ENCODE results near the gene COMMD1.
"Not testable (repeated sequence)": the region's sequence is repeated elsewhere in the genome, so short reads cannot be mapped to it uniquely, and the experiment has no call there.

Gene COMMD1

GRCh38 chr2:61995515-61995914, 90.0 kb downstream of the COMMD1 start:
- no peaks in the 10 kb centered on the region for H3K4me1 ChIP-seq (ENCODE audit: control insufficient read depth, insufficient read depth, low read length)
- DNase-seq (ENCODE audit: low read depth, low spot score): no peak
- no peaks in the 10 kb centered on the region for H3K36me3 ChIP-seq (ENCODE audit: control insufficient read depth, insufficient read depth, low read length)
- no CpG with 5 or more reads among the region's 2 CpGs for WGBS (ENCODE audit: insufficient coverage, insufficient read length)
- no peak overlapping the region for H3K27ac ChIP-seq (ENCODE audit: low read length)
- no peaks in the 10 kb centered on the region for H3K9me3 ChIP-seq (ENCODE audit: control insufficient read depth, insufficient read depth, low read length)
- no peak overlapping the region for H3K4me3 ChIP-seq (ENCODE audit: low read length)
- H3K27me3 ChIP-seq (ENCODE audit: control insufficient read depth, insufficient read depth, low read length): no peaks in the 10 kb centered on the region

DNA sequence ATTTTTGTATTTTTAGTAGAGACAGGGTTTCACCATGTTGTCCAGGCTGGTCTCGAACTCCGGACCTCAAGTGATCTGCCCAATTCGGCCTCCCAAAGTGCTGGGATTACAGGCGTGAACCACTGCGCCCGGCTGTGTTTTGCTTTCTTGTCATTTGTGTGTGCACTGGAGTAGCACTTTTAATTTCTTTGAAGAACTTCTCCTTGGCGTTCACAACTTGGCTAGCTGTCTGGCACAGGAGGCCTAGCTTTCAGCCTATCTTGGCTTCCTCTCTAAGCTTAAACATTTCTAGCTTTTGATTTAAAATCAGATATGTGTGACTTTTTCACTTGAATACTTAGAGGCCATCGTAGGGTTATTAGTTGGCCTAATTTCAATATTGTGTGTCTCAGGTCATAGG, 93.0 kb downstream of the COMMD1 start:
- H3K36me3 ChIP-seq (ENCODE audit: control insufficient read depth, insufficient read depth, low read length): no peaks in the 10 kb centered on the region
- no CpG with 5 or more reads among the region's 8 CpGs for WGBS (ENCODE audit: insufficient coverage, insufficient read length)
- H3K27me3 ChIP-seq (ENCODE audit: control insufficient read depth, insufficient read depth, low read length): no peaks in the 10 kb centered on the region
- no peak overlapping the region for H3K4me3 ChIP-seq (ENCODE audit: low read length)
- H3K9me3 ChIP-seq (ENCODE audit: control insufficient read depth, insufficient read depth, low read length): no peaks in the 10 kb centered on the region
- no peak for DNase-seq (ENCODE audit: low read depth, low spot score)
- no peak overlapping the region for H3K27ac ChIP-seq (ENCODE audit: low read length)
- H3K4me1 ChIP-seq (ENCODE audit: control insufficient read depth, insufficient read depth, low read length): no peaks in the 10 kb centered on the region

GRCh38 chr2:62000538-62000937, 95.1 kb downstream of the COMMD1 start:
- H3K36me3 ChIP-seq (ENCODE audit: control insufficient read depth, insufficient read depth, low read length): no peaks in the 10 kb centered on the region
- H3K4me1 ChIP-seq (ENCODE audit: control insufficient read depth, insufficient read depth, low read length): no peaks in the 10 kb centered on the region
- no peak overlapping the region for H3K4me3 ChIP-seq (ENCODE audit: low read length)
- WGBS (ENCODE audit: insufficient coverage, insufficient read length): no CpG with 5 or more reads among the region's 5 CpGs
- H3K27me3 ChIP-seq (ENCODE audit: control insufficient read depth, insufficient read depth, low read length): no peaks in the 10 kb centered on the region
- no peak overlapping the region for H3K27ac ChIP-seq (ENCODE audit: low read length)
- no peak for DNase-seq (ENCODE audit: low read depth, low spot score)
- H3K9me3 ChIP-seq (ENCODE audit: control insufficient read depth, insufficient read depth, low read length): no peaks in the 10 kb centered on the region

GRCh38 chr2:62001431-62001830, 96.0 kb downstream of the COMMD1 start:
- H3K27ac ChIP-seq (ENCODE audit: low read length): no peak overlapping the region
- H3K27me3 ChIP-seq (ENCODE audit: control insufficient read depth, insufficient read depth, low read length): no peaks in the 10 kb centered on the region
- no peaks in the 10 kb centered on the region for H3K4me1 ChIP-seq (ENCODE audit: control insufficient read depth, insufficient read depth, low read length)
- H3K4me3 ChIP-seq (ENCODE audit: low read length): no peak overlapping the region
- H3K9me3 ChIP-seq (ENCODE audit: control insufficient read depth, insufficient read depth, low read length): no peaks in the 10 kb centered on the region
- no peak for DNase-seq (ENCODE audit: low read depth, low spot score)
- H3K36me3 ChIP-seq (ENCODE audit: control insufficient read depth, insufficient read depth, low read length): no peaks in the 10 kb centered on the region

DNA sequence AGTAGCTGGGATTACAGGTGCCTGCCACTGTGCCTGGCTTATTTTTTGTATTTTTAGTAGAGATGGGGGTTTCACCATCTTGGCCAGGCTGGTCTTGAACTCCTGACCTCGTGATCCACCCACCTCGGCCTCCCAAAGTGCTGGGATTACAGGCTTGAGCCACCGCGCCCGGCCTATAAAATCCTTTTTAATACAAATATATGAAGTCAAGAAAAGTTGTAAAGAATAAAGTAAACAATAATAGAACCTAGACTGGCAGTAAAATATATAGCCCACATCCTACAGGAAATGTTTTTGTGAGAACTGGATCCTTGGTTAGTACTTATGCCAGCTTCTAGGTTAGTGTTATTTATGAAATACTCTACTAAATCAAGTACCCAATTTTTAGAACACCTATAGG, 99.0 kb downstream of the COMMD1 start:
- not testable (repeated sequence) for H3K36me3 ChIP-seq (ENCODE audit: control insufficient read depth, insufficient read depth, low read length); H3K4me1 ChIP-seq (ENCODE audit: control insufficient read depth, insufficient read depth, low read length); H3K9me3 ChIP-seq (ENCODE audit: control insufficient read depth, insufficient read depth, low read length); H3K27me3 ChIP-seq (ENCODE audit: control insufficient read depth, insufficient read depth, low read length); DNase-seq (ENCODE audit: low read depth, low spot score); H3K27ac ChIP-seq (ENCODE audit: low read length); H3K4me3 ChIP-seq (ENCODE audit: low read length)
- no CpG with 5 or more reads among the region's 5 CpGs for WGBS (ENCODE audit: insufficient coverage, insufficient read length)

- no CpG with 5 or more reads among the region's 3 CpGs for WGBS (ENCODE audit: insufficient coverage, insufficient read length)
Observed at GRCh38 chr2:62007555-62007954, 102.1 kb downstream of the COMMD1 start.

DNA sequence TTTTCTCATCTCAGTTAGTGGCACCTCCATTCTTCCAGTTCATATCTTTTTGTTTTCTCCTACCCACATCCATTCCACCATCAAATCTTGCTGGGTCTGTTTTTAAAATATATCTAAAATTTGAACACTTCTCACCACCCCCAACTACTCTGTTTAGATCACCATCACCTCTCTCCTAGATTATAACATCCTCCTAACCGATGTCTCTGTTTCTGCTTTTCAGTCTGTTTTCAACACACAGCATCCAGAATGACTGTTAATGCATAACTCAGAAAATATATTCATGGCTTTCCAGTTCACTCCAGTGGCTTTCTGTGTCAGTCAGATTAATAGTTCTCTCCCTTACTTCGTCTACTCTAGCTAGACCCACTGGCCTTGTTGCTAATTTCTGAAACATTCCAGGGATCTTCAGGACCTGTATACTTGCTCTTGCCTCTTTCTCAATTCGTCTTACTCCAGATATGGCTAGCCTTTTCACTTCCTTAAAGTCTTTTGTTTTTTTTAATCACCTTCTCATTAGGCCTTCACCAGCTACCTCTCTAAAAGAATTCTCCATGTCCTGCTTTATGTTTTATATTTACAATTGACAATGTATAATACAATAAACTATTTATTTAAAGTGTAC, 105.3 kb downstream of the COMMD1 start:
- Histone ChIP-seq H3K27me3 (ENCODE audit: control insufficient read depth, insufficient read depth, low read length) (no peaks in the 10 kb centered on the region), H3K27ac (ENCODE audit: low read length) (no peak overlapping the region), H3K4me3 (ENCODE audit: low read length) (no peak overlapping the region), H3K9me3 (ENCODE audit: control insufficient read depth, insufficient read depth, low read length) (no peaks in the 10 kb centered on the region), H3K4me1 (ENCODE audit: control insufficient read depth, insufficient read depth, low read length) (no peaks in the 10 kb centered on the region), H3K36me3 (ENCODE audit: control insufficient read depth, insufficient read depth, low read length) (no peaks in the 10 kb centered on the region)
- no CpG with 5 or more reads among the region's 3 CpGs for WGBS (ENCODE audit: insufficient coverage, insufficient read length)
- no peak for DNase-seq (ENCODE audit: low read depth, low spot score)

More at GRCh38 chr2:62007555-62007954, 102.1 kb downstream of the COMMD1 start:
- H3K27me3 ChIP-seq (ENCODE audit: control insufficient read depth, insufficient read depth, low read length): no peaks in the 10 kb centered on the region
- H3K4me1 ChIP-seq (ENCODE audit: control insufficient read depth, insufficient read depth, low read length): no peaks in the 10 kb centered on the region
- H3K4me3 ChIP-seq (ENCODE audit: low read length): no peak overlapping the region
- H3K36me3 ChIP-seq (ENCODE audit: control insufficient read depth, insufficient read depth, low read length): no peaks in the 10 kb centered on the region
- no peaks in the 10 kb centered on the region for H3K9me3 ChIP-seq (ENCODE audit: control insufficient read depth, insufficient read depth, low read length)
- no peak overlapping the region for H3K27ac ChIP-seq (ENCODE audit: low read length)
- no peak for DNase-seq (ENCODE audit: low read depth, low spot score)

DNA sequence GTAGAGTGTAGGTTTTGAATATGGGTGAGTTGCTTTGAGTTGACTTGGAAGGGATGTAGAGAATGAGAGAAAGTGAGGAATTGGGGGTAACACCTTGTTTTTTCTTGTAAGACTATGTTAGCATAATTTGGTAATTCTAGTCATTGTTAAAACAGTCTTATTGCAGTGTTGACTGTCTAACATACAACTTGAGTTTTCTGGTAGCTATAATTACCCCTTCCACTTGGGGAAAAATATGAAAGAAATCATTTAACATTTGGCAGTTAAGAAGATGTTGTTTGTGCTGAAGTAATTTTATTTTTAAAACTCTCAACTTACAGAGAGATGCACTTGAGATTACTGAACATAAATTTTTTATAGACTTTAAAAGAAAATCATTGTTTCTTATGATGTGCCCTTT, 108.2 kb downstream of the COMMD1 start:
- Histone ChIP-seq H3K4me1 (ENCODE audit: control insufficient read depth, insufficient read depth, low read length) (no peaks in the 10 kb centered on the region), H3K27ac (ENCODE audit: low read length) (no peak overlapping the region), H3K4me3 (ENCODE audit: low read length) (no peak overlapping the region), H3K9me3 (ENCODE audit: control insufficient read depth, insufficient read depth, low read length) (no peaks in the 10 kb centered on the region), H3K36me3 (ENCODE audit: control insufficient read depth, insufficient read depth, low read length) (no peaks in the 10 kb centered on the region), H3K27me3 (ENCODE audit: control insufficient read depth, insufficient read depth, low read length) (no peaks in the 10 kb centered on the region)
- no peak for DNase-seq (ENCODE audit: low read depth, low spot score)

GRCh38 chr2:62014102-62014501, 108.6 kb downstream of the COMMD1 start:
- no peak for DNase-seq (ENCODE audit: low read depth, low spot score)
- no CpG with 5 or more reads among the region's 2 CpGs for whole genome bisulfite sequencing (ENCODE audit: insufficient coverage, insufficient read length)
- Histone ChIP-seq H3K27me3 (ENCODE audit: control insufficient read depth, insufficient read depth, low read length) (no peaks in the 10 kb centered on the region), H3K9me3 (ENCODE audit: control insufficient read depth, insufficient read depth, low read length) (no peaks in the 10 kb centered on the region), H3K27ac (ENCODE audit: low read length) (no peak overlapping the region), H3K4me3 (ENCODE audit: low read length) (no peak overlapping the region), H3K4me1 (ENCODE audit: control insufficient read depth, insufficient read depth, low read length) (no peaks in the 10 kb centered on the region), H3K36me3 (ENCODE audit: control insufficient read depth, insufficient read depth, low read length) (no peaks in the 10 kb centered on the region)

DNA sequence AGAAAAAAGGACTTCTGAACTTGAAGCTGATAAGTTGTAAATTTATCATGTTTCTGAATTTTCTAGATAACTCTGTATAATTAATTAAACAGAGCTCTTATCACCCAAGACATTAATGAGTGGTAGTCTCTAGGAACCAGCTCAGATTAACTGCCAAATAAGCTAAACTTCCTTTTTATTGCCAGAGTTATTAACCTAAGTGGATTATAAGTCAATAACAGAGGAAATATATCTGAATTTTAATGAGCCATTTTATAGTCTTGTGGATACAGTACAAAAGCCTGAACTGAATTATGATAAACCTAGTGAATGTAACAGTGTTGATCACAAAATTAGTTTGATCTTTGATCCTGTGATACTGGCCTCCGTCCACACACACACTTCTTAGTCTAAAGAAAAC, 111.5 kb downstream of the COMMD1 start:
- no peaks in the 10 kb centered on the region for H3K9me3 ChIP-seq (ENCODE audit: control insufficient read depth, insufficient read depth, low read length)
- no peak for DNase-seq (ENCODE audit: low read depth, low spot score)
- H3K4me1 ChIP-seq (ENCODE audit: control insufficient read depth, insufficient read depth, low read length): no peaks in the 10 kb centered on the region
- no CpG with 5 or more reads among the region's 1 CpG for WGBS (ENCODE audit: insufficient coverage, insufficient read length)
- H3K27ac ChIP-seq (ENCODE audit: low read length): no peak overlapping the region
- no peaks in the 10 kb centered on the region for H3K36me3 ChIP-seq (ENCODE audit: control insufficient read depth, insufficient read depth, low read length)
- no peak overlapping the region for H3K4me3 ChIP-seq (ENCODE audit: low read length)
- no peaks in the 10 kb centered on the region for H3K27me3 ChIP-seq (ENCODE audit: control insufficient read depth, insufficient read depth, low read length)

DNA sequence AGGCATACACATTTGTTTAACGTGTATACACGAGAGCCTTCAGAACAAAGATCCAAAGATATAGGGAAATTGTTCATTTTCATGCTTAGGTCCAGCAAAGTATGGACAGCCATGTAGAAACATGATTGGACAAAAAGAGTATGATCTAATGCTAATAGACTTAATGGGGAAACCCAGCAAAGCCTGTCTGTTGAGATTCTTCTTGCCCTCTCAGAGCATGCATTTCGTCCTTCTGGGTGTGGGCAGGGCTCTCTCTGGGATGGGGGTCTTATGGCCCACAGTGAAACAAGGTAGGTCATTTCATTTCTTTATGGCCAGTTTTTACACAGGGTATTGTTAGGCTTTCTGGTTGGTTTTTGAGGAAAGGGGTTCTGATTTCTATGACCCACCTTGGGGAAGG, 124.4 kb downstream of the COMMD1 start:
- no CpG with 5 or more reads among the region's 3 CpGs for WGBS (ENCODE audit: insufficient coverage, insufficient read length)
- Histone ChIP-seq H3K27me3 (ENCODE audit: control insufficient read depth, insufficient read depth, low read length) (no peaks in the 10 kb centered on the region), H3K9me3 (ENCODE audit: control insufficient read depth, insufficient read depth, low read length) (no peaks in the 10 kb centered on the region), H3K27ac (ENCODE audit: low read length) (no peak overlapping the region), H3K4me1 (ENCODE audit: control insufficient read depth, insufficient read depth, low read length) (no peaks in the 10 kb centered on the region), H3K4me3 (ENCODE audit: low read length) (no peak overlapping the region), H3K36me3 (ENCODE audit: control insufficient read depth, insufficient read depth, low read length) (no peaks in the 10 kb centered on the region)
- DNase-seq (ENCODE audit: low read depth, low spot score): no peak
